GM06990 (cell line): ENCODE measurements around the gene DOP1A.
A peak's percentile ranks its signal among the peaks of the same experiment; 100 is the strongest.
"Not testable (repeated sequence)": the region's sequence is repeated elsewhere in the genome, so short reads cannot be mapped to it uniquely, and the experiment has no call there.

ENCODE experiments used
- DNase-seq: peaks from one replicate; pipeline ENCODE4 v3.0.0-alpha.2; 2011; ENCODE audit not compliant: insufficient read length; ENCODE audit errors: extremely low read depth
- H3K27me3 ChIP-seq: replicated peaks from 2 replicates; pipeline ENCODE4 v1.6.0; 2011; ENCODE audit warnings: low read length; ENCODE audit not compliant: control insufficient read depth, insufficient read depth
- H3K36me3 ChIP-seq: 2 replicates; pipeline ENCODE4 v1.5.1; 2011; ENCODE audit warnings: low read length; ENCODE audit not compliant: control insufficient read depth, insufficient read depth
- H3K4me3 ChIP-seq: replicated peaks from 2 replicates; pipeline ENCODE4 v1.5.1; 2011; ENCODE audit warnings: low read depth, mild to moderate bottlenecking, control low read depth, low read length
- TF ChIP-seq, protein P1 (sequence below): IDR thresholded peaks from 2 replicates; pipeline ENCODE4 v1.5.1; 2011; ENCODE audit warnings: low read length, control low read depth, mild to moderate bottlenecking, inconsistent platforms; ENCODE audit not compliant: insufficient read depth, poor library complexity, severe bottlenecking

Gene DOP1A

DNA sequence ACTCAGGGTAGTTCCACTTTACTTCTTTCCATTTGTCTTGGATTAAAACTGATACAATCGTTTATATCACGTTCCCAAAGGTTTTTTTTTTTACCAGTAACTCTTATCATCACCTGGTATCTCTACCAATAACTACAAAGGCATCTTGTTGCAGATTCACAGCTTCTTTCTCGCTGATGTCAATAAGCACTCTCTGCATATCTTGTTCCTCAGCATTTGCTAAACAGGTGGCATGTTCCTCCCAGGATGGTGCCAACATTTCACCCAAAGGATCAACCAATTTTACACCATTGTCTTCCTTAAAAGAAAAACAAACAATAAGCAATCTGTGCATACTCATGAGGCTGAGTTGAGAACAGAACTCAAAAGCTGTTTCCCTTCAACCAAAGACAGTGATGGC lies 121.0 kb downstream of the DOP1A start:
- H3K4me3 ChIP-seq: no peak overlapping the region
- H3K36me3 ChIP-seq: peaks cover 8% of the 10 kb centered on the region
- DNase-seq: no peak
- TF ChIP-seq, protein P1, sequence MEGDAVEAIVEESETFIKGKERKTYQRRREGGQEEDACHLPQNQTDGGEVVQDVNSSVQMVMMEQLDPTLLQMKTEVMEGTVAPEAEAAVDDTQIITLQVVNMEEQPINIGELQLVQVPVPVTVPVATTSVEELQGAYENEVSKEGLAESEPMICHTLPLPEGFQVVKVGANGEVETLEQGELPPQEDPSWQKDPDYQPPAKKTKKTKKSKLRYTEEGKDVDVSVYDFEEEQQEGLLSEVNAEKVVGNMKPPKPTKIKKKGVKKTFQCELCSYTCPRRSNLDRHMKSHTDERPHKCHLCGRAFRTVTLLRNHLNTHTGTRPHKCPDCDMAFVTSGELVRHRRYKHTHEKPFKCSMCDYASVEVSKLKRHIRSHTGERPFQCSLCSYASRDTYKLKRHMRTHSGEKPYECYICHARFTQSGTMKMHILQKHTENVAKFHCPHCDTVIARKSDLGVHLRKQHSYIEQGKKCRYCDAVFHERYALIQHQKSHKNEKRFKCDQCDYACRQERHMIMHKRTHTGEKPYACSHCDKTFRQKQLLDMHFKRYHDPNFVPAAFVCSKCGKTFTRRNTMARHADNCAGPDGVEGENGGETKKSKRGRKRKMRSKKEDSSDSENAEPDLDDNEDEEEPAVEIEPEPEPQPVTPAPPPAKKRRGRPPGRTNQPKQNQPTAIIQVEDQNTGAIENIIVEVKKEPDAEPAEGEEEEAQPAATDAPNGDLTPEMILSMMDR: no peak
- H3K27me3 ChIP-seq: no peaks in the 10 kb centered on the region

DNA sequence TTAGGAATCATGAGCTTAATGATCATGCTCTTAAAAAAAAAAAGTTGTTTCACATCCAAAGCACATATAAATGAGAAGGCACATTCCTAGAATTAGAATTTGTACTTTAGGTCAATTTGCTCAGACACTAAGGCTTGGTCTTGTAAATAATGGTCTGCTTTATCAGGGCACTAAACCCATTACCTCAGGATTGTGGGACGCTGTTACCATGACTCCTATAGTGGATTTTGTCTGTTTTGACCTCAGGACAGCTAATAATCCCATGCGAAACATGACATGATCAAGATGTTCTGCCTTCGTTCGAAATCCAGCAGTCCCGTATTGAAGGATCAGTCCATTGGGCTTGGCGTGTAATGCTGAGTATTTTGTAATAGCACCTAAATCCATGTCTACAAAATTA lies 123.2 kb downstream of the DOP1A start:
- TF ChIP-seq, protein P1: no peak
- no peak for DNase-seq
- Histone ChIP-seq H3K4me3 (no peak overlapping the region), H3K36me3 (peaks cover 8% of the 10 kb centered on the region), H3K27me3 (no peaks in the 10 kb centered on the region)

DNA sequence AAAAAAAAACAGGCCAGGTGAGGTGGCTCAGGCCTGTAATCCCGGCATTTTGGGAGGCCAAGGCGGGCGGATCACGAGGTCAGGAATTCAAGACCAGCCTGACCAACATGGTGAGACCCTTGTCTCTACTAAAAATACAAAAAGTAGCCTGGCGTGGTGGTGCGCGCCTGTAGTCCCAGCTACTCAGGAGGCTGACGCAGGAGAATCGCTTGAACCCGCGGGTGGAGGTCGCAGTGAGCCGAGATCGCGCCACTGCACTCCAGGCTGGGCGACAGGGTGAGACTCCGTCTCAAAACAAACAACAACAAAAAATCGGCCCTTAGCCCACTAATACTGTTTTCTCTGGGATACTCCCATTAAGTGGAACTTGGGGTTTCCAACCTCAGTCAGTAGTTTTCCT lies 124.5 kb downstream of the DOP1A start:
- H3K27me3 ChIP-seq, DNase-seq, H3K36me3 ChIP-seq: not testable (repeated sequence)
- H3K4me3 ChIP-seq: peak overlapping the region; percentile 93

DNA sequence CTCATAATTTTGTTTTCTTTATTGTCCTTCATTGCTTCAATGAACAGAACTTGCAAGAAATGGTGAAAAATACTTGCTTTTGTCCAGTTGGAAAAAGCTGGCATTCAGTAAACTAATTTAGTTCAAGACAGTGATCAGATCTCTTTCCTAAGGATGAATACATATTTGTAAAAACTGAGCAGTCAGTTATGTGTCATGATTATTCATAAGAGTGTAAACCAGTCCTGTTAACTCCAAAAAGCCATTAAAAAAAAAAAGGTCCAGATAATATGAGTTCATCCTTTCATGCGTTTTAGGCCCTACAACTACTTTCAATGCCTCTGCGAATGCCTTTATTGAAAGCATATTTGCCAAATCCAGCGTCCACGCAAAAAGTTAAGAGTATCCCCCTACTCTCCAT lies 125.0 kb downstream of the DOP1A start:
- H3K36me3 ChIP-seq: peaks cover 6% of the 10 kb centered on the region
- H3K4me3 ChIP-seq: peak overlapping the region; percentile 93
- TF ChIP-seq, protein P1: no peak
- H3K27me3 ChIP-seq: no peaks in the 10 kb centered on the region
- no peak for DNase-seq

DNA sequence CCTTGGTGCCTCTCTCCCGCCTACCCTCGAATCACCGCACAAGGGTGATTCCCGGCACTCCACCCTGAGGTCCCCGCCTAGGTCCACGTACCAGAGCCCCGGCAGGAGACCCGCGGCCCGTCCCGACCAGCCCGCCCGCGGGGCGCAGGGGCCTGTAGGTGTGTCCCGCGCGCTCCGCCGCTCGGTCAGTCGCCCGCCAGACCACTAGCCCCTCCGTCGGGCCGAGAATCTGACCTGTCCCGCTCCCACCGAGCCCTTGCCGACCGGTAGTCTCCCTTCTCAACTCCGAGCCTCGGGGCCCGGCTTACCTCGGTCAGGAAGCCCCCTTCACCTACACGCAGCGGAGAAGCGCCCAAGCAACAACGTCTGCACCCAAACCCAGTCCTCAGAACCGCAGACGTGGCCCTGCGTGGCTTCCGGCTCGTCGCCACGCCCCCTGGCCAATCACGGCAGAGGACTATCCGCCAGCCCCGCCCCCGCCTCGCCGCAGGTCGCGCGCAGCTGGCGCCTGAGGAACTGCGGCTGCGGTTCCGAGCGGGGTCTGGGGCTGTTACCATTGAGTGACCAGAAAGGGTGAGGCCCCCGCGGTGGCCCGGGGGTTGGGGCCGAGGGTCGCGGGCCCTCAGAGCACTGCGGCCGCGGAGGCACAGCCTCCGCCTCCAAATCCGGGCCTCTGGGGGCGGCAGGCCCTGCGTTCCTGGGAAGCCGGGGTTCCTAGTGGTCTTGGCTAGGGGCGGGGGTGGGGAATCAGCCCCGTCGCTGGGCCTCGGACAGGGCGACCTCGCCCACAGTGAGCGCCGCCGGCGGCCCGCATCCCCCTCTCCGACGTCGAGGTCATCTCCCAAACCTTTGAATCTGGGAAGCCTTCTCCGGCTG lies 125.6 kb downstream of the DOP1A start, which contains the start of the genes PGM3 and RWDD2A:
Gene PGM3, minus strand, starts transcription at position 395 of the 876 bp plus-strand sequence. CDS start 2,253 bp downstream, outside the sequence.
Gene RWDD2A, plus strand, starts transcription at position 487 of the 876 bp plus-strand sequence. CDS start 1,095 bp downstream, outside the sequence.
- TF ChIP-seq, protein P1: no peak
- Histone ChIP-seq H3K4me3 (peak within 1 kb of the TSS; percentile 93), H3K36me3 (peaks cover 6% of the 10 kb centered on the region), H3K27me3 (no peaks in the 10 kb centered on the region)
- peak; percentile 93 for DNase-seq

DNA sequence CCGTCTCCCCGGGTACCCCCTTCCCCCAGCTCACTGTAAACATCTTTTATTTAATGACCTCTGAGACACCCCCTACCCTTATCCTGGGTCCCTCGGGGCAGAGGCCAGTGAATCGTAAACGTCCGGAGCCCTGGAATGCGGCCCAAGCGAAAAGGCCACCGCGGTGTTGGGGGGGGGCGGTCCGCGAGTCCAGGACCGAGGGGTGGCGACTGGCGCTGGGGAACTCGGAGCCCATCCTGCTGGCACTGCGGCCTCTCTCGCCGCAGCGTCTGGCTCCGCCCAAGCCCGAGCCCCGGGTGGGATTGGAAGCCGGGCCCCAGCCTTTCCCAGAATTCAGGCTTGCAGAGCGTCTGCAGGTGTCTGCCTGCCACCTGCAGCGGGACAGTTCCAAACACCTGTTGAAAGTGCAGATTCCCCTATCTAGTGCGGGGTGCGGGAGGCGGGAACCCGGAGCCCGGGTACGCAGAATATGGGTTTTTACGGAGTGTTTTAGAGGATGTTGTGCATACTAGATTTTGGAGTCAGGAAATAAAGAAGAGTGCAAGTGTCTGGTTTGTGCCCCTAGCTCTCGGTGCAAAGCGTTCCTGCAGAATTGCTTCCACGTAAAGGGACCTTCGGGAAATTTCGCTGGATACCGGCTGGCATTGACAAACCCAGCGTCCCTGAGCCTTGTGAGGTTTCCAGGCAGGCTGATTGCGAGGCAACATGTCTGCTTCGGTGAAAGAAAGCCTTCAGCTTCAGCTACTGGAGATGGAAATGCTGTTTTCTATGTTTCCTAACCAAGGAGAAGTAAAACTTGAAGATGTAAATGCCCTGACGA lies 126.5 kb downstream of the DOP1A start:
- peak; percentile 30 for DNase-seq
- peak overlapping the region; percentile 93 for H3K4me3 ChIP-seq
- no peaks in the 10 kb centered on the region for H3K27me3 ChIP-seq
- H3K36me3 ChIP-seq: peaks cover 3% of the 10 kb centered on the region; the same call in 1 of the 2 replicates
- TF ChIP-seq, protein P1: no peak
